ENCODE data around the gene APOH. TPM values are rescaled to one million over a fixed set of nuclear protein-coding genes. Genes with fewer than 3 reads are reported as not detected.

APOH gene
- total and polyA plus RNA-seq, 2 of the 13 experiments (the other 11 are each of a cell fraction or from before 2014, with no cell fraction given): 4,846 to 5,748 TPM

DNA sequence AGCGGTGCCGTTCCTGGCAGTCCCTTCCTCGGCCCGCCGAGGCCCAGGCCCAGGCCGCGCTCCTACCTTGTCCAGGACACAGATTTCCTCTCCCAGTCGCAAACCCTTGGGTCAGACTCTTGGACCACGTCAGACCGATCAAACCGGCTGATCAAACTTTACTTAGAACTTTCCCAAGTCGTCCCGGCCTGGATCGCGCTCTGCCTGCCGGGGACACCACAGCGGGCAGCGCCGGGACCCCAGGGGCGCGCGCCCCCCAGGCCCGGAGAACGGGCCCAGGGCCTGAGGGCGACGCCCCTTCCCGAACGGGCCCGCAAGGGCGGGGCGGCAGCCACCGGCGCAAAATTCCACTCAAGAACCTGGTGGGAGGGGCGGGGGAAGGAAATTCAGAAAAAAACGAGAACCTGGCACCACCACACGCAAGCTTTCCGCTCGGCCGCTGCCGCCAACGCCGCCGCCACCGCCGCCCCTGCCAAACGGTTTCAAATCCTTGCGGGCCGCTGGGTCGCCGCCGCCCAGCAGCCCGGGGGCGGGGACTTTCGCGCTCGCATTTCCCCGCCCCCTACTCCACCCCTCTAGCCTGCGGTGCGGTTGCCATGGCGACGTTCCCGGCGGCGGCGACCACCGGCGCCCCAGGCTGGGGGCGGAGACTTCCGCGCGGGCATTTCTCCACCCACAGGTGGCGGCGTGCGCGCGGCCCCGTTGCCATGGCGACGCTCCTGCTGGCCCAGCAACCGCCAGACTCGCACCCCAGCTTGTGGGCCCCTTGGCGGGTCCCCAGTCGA is 37.4 kb downstream of the APOH start, which contains the start of gene CEP112 (continued):
- TF ChIP-seq SUZ12 (IDR thresholded peaks at IDR 0.05; ENCODE audit: low read depth, low read length) (no peak), ZFP36L1 (CRISPR knock-in tag; IDR thresholded peaks at IDR 0.05) (no peak; the same call in 1 of the 2 replicates), ZNF556 (CRISPR knock-in tag; IDR thresholded peaks at IDR 0.05; ENCODE audit: borderline replicate concordance) (peak; percentile 73; the same call in 1 of the 2 replicates), ZNF343 (CRISPR knock-in tag; IDR thresholded peaks at IDR 0.05) (0 out of 2 replicates have a peak, but pooled peaks have one; percentile 37), HMGA1 (CRISPR knock-in tag; conservative IDR thresholded peaks at IDR 0.05) (no peak), ZNF3 (CRISPR knock-in tag; IDR thresholded peaks at IDR 0.05) (no peak), CENPT (CRISPR knock-in tag; IDR thresholded peaks at IDR 0.05; ENCODE audit: low read depth) (no peak), NFIC (IDR thresholded peaks at IDR 0.05; ENCODE audit: low read length) (no peak), GATAD1 (CRISPR knock-in tag; IDR thresholded peaks at IDR 0.05) (no peak), RAD21 (CRISPR knock-in tag; IDR thresholded peaks at IDR 0.05) (no peak), AHR (CRISPR knock-in tag; IDR thresholded peaks at IDR 0.05) (no peak; the same call in 1 of the 2 replicates), MAFF (IDR thresholded peaks at IDR 0.05; ENCODE audit: low read depth, low read length) (no peak), ZNF333 (CRISPR knock-in tag; IDR thresholded peaks at IDR 0.05; ENCODE audit: borderline replicate concordance) (no peak), GATAD2A (CRISPR knock-in tag; IDR thresholded peaks at IDR 0.05) (0 out of 2 replicates have a peak, but pooled peaks have one; percentile 10), ARHGAP35 (CRISPR knock-in tag; IDR thresholded peaks at IDR 0.05; ENCODE audit: borderline replicate concordance) (0 out of 2 replicates have a peak, but pooled peaks have one; percentile 60), ZBTB42 (CRISPR knock-in tag; IDR thresholded peaks at IDR 0.05) (peak; percentile 76; the same call in 1 of the 2 replicates), TEAD3 (CRISPR knock-in tag; optimal IDR thresholded peaks at IDR 0.05; ENCODE audit: borderline replicate concordance) (peak; percentile 15), ZNF782 (CRISPR knock-in tag; IDR thresholded peaks at IDR 0.05; ENCODE audit: borderline replicate concordance) (peak; percentile 14; the same call in 1 of the 2 replicates), ZNF878 (CRISPR knock-in tag; IDR thresholded peaks at IDR 0.05) (no peak), NBN (conservative IDR thresholded peaks at IDR 0.05) (no peak)
- TF ChIP-seq, protein P1, sequence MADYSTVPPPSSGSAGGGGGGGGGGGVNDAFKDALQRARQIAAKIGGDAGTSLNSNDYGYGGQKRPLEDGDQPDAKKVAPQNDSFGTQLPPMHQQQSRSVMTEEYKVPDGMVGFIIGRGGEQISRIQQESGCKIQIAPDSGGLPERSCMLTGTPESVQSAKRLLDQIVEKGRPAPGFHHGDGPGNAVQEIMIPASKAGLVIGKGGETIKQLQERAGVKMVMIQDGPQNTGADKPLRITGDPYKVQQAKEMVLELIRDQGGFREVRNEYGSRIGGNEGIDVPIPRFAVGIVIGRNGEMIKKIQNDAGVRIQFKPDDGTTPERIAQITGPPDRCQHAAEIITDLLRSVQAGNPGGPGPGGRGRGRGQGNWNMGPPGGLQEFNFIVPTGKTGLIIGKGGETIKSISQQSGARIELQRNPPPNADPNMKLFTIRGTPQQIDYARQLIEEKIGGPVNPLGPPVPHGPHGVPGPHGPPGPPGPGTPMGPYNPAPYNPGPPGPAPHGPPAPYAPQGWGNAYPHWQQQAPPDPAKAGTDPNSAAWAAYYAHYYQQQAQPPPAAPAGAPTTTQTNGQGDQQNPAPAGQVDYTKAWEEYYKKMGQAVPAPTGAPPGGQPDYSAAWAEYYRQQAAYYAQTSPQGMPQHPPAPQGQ (CRISPR knock-in tag; IDR thresholded peaks at IDR 0.05; ENCODE audit: borderline replicate concordance): no peak
- TF ChIP-seq, protein P2, sequence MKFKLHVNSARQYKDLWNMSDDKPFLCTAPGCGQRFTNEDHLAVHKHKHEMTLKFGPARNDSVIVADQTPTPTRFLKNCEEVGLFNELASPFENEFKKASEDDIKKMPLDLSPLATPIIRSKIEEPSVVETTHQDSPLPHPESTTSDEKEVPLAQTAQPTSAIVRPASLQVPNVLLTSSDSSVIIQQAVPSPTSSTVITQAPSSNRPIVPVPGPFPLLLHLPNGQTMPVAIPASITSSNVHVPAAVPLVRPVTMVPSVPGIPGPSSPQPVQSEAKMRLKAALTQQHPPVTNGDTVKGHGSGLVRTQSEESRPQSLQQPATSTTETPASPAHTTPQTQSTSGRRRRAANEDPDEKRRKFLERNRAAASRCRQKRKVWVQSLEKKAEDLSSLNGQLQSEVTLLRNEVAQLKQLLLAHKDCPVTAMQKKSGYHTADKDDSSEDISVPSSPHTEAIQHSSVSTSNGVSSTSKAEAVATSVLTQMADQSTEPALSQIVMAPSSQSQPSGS (CRISPR knock-in tag; IDR thresholded peaks at IDR 0.05): no peak
- TF ChIP-seq, protein P3, sequence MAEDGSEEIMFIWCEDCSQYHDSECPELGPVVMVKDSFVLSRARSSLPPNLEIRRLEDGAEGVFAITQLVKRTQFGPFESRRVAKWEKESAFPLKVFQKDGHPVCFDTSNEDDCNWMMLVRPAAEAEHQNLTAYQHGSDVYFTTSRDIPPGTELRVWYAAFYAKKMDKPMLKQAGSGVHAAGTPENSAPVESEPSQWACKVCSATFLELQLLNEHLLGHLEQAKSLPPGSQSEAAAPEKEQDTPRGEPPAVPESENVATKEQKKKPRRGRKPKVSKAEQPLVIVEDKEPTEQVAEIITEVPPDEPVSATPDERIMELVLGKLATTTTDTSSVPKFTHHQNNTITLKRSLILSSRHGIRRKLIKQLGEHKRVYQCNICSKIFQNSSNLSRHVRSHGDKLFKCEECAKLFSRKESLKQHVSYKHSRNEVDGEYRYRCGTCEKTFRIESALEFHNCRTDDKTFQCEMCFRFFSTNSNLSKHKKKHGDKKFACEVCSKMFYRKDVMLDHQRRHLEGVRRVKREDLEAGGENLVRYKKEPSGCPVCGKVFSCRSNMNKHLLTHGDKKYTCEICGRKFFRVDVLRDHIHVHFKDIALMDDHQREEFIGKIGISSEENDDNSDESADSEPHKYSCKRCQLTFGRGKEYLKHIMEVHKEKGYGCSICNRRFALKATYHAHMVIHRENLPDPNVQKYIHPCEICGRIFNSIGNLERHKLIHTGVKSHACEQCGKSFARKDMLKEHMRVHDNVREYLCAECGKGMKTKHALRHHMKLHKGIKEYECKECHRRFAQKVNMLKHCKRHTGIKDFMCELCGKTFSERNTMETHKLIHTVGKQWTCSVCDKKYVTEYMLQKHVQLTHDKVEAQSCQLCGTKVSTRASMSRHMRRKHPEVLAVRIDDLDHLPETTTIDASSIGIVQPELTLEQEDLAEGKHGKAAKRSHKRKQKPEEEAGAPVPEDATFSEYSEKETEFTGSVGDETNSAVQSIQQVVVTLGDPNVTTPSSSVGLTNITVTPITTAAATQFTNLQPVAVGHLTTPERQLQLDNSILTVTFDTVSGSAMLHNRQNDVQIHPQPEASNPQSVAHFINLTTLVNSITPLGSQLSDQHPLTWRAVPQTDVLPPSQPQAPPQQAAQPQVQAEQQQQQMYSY (CRISPR knock-in tag; IDR thresholded peaks at IDR 0.05): 0 out of 2 replicates have a peak, but pooled peaks have one; percentile 48
- TF ChIP-seq, protein P4, sequence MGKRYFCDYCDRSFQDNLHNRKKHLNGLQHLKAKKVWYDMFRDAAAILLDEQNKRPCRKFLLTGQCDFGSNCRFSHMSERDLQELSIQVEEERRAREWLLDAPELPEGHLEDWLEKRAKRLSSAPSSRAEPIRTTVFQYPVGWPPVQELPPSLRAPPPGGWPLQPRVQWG (CRISPR knock-in tag; IDR thresholded peaks at IDR 0.05; ENCODE audit: borderline replicate concordance, low read depth): no peak

All from HepG2 (cell line).